Measurements from ENCODE around the gene SEPHS2. TPM values are rescaled to one million over a fixed set of nuclear protein-coding genes. Genes with fewer than 3 reads are reported as not detected.

The SEPHS2 gene
- total and polyA plus RNA-seq, 2 of the 8 experiments (the other 6 are each of a cell fraction or from before 2014, with no cell fraction given), result 28.2 to 61.8 TPM

DNA sequence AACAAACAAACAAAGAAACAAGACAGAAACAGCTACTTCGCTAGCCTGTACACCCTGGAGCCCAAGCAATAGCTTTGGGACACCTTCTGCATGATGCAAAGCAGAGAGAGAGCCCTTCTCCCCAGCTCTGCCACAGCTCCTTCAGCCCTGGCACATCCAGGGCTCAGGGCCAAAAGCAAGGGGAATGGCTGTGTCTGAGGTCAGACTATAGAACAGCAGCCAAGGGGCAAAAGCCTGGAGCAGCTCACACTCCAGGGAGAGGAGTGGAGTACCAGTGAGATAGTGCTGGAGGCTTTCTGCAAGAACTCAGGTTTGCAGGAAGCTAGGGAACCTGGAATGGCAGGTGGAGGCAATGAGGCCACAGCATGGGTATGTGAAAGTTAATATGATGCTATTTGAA is 11.6 kb upstream of the SEPHS2 start:
- no peak overlapping the region for H2BK120ac ChIP-seq (replicated peaks; ENCODE audit: low read depth, low read length)
- H3K23ac ChIP-seq (ENCODE audit: insufficient read length), result no peak overlapping the region
- no peak overlapping the region for H2AFZ ChIP-seq (ENCODE audit: low read length)
- no peak overlapping the region for H2BK5ac ChIP-seq (ENCODE audit: low read depth, low read length)
- no peaks in the 10 kb centered on the region for H3K9me3 ChIP-seq (ENCODE audit: insufficient read depth in 2 of 2, low read depth in 1 of 2, low read length in 1 of 2)
- no peak overlapping the region for H2BK15ac ChIP-seq (ENCODE audit: low read length)
- no peak overlapping the region for H3K4me2 ChIP-seq (ENCODE audit: insufficient read depth in 1 of 2, low read depth in 2 of 2, low read length in 2 of 2)
- no peak overlapping the region for H3K4me3 ChIP-seq (ENCODE audit: extremely low read depth in 1 of 4, insufficient read depth in 2 of 4, low read depth in 3 of 4, low read length in 4 of 4)
- no peak overlapping the region for H3K4ac ChIP-seq (replicated peaks; ENCODE audit: insufficient read length, low read depth, low read length)
- no peak overlapping the region for H2BK20ac ChIP-seq (ENCODE audit: low read length)
- H3K56ac ChIP-seq (replicated peaks; ENCODE audit: insufficient read length, low read depth, low read length), result no peak overlapping the region
- H3K36me3 ChIP-seq (ENCODE audit: control insufficient read depth in 2 of 4, insufficient read depth in 4 of 4, low read length in 3 of 4), result no peaks in the 10 kb centered on the region
- no peaks in the 10 kb centered on the region for H4K20me1 ChIP-seq (replicated peaks in 1 of 2; ENCODE audit: control insufficient read depth in 1 of 2, insufficient read depth in 2 of 2, low read length in 2 of 2)
- DNase-seq (ENCODE audit: low read depth in 1 of 2, low spot score in 2 of 2) (no peak), FAIRE-seq (no peak)
- CTCF ChIA-PET (ENCODE audit: partially characterized antibody), result interaction anchor here (0.6 to 4.1 kb wide), 13 partner anchors 9 to 158 kb away, joined by 3 to 21 read pairs (median 6); partner anchors contain the start of genes DCTPP1 and ZNF747
- H4K91ac ChIP-seq (replicated peaks; ENCODE audit: insufficient read length, low read length), result no peak overlapping the region
- no peak overlapping the region for H3K14ac ChIP-seq (ENCODE audit: insufficient read length)
- H3K27ac ChIP-seq (ENCODE audit: low read depth, low read length), result no peak overlapping the region
- WGBS, 2 experiments (ENCODE audit: extremely low coverage in 1 of 2, insufficient coverage in 1 of 2, insufficient read length in 1 of 2, insufficient replicate concordance in 2 of 2, low coverage in 1 of 2, low lambda C conversion rate in 2 of 2, missing lambda C conversion rate in 1 of 2), result 92% methylated on average over 1 of the region's 1 CpG; no CpG with 5 or more reads in 1 of the 2 experiments
- no peak overlapping the region for H2AK5ac ChIP-seq (ENCODE audit: low read depth, low read length)
- H3K9ac ChIP-seq (replicated peaks in 1 of 4; ENCODE audit: extremely low read depth in 1 of 4, low read depth in 3 of 4, low read length in 3 of 4), result no peak overlapping the region
- H4K5ac ChIP-seq (ENCODE audit: insufficient read length, low read depth, low read length), result no peak overlapping the region
- H3K4me1 ChIP-seq (replicated peaks in 1 of 4; ENCODE audit: control insufficient read depth in 3 of 4, insufficient read depth in 4 of 4, low read length in 3 of 4), result no peaks in the 10 kb centered on the region
- no peak overlapping the region for H2BK12ac ChIP-seq (ENCODE audit: low read depth, low read length)
- H3K79me1 ChIP-seq (ENCODE audit: low read depth, low read length), result no peaks in the 10 kb centered on the region
- POLR2A ChIA-PET (ENCODE audit: partially characterized antibody), result interaction anchor here (0.9 to 1.6 kb wide), 3 partner anchors 18 to 129 kb away, joined by 3 to 4 read pairs (median 3); no protein-coding TSS in a partner anchor
- no peaks in the 10 kb centered on the region for H3K23me2 ChIP-seq (ENCODE audit: low read depth, low read length)
- no peaks in the 10 kb centered on the region; a peak in 1 of 7 replicates for H3K27me3 ChIP-seq (replicated peaks in 1 of 4; ENCODE audit: control insufficient read depth in 3 of 4, extremely low read depth in 1 of 4, insufficient read depth in 3 of 4, low read length in 3 of 4)
- no peak overlapping the region for H4K8ac ChIP-seq (ENCODE audit: extremely low read depth, insufficient read depth, low read length)
- H3K79me2 ChIP-seq (ENCODE audit: control insufficient read depth in 1 of 2, insufficient read depth in 2 of 2, low read length in 2 of 2), result no peaks in the 10 kb centered on the region
- TF ChIP-seq JUN (IDR thresholded peaks at IDR 0.05; ENCODE audit: low read depth, low read length) (no peak), SRF (IDR thresholded peaks at IDR 0.05; ENCODE audit: low read depth, low read length) (no peak), SIX5 (IDR thresholded peaks at IDR 0.05; ENCODE audit: low read depth, low read length) (no peak), GTF2F1 (IDR thresholded peaks at IDR 0.05; ENCODE audit: borderline replicate concordance, low read depth, low read length) (no peak), RNF2 (IDR thresholded peaks at IDR 0.05; ENCODE audit: borderline replicate concordance, low read depth, low read length, missing control alignments, poor library complexity, severe bottlenecking) (no peak), TAF7 (optimal IDR thresholded peaks at IDR 0.05; ENCODE audit: borderline replicate concordance, low read depth, low read length) (no peak), EGR1 (IDR thresholded peaks at IDR 0.05; ENCODE audit: borderline replicate concordance, low read depth, low read length) (no peak)
- no peak overlapping the region for H3K18ac ChIP-seq (ENCODE audit: extremely low read depth, low read length)
